ENCODE data around the gene COL18A1. TPM values are rescaled to one million over a fixed set of nuclear protein-coding genes. Genes with fewer than 3 reads are reported as not detected.

COL18A1 gene
- total and polyA plus RNA-seq, 9 of the 15 experiments (the other 6 are each of a cell fraction or from before 2014, with no cell fraction given), result 0.14 to 16.4 (median 2.0) TPM

DNA sequence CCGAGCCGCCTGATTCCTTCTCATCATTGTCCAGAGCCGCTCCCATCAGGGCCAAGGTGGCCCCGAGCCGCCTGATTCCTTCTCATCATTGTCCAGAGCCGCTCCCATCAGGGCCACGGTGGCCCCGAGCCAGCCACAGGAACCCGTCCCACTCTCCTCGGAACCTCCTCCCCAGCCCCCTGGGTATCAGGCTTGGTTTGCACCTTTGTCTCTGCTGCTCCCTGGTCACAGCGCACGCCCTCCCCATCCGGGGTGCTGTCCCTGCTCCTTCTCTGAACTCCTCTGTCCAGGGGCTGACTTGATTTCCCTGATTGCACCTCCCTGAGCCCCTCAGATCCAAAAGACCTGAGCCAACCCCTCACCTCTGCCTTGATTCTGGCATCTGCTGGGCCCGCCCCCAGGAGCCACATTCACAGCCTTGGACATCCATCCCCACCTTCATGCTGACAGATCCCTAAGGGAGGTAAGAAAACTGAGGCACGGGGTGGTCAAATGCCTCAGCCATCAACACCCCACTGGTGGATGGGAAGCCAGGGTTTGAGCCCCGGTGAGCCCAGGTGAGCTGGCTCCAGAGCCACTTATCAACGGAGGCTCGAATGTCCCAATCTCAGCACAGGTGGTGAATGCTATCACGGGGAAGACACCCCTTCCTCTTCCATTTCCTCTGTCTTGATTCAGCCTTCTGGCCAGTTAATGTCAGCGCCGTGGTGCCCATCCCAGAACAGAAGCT, 25.6 kb upstream of the COL18A1 start (continued):
- no peak for TF ChIP-seq KLF13 (tag; IDR thresholded peaks at IDR 0.05; ENCODE audit: borderline replicate concordance, low read depth)

DNA sequence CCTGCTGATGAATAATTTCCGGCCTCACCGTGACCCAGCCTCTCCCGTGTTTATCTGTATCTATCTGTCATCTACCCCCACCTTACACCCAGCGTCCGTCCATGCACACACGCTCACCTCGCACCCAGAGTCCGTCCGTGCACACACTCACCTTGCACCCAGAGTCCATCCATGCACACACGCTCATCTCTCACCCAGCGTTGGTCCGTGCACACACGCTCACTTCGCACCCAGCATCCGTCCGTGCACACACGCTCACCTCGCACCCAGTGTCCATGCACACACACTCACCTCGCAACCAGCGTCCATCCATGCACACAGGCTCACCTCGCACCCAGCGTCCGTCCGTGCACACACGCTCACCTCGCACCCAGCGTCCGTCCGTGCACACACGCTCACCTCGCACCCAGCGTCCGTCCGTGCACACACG, 25.0 kb upstream of the COL18A1 start:
- H3K27ac ChIP-seq (ENCODE audit: extremely low read depth, low read depth, low read length), result no peak overlapping the region
- H3K4me1 ChIP-seq (replicated peaks in 1 of 2; ENCODE audit: control insufficient read depth in 2 of 2, insufficient read depth in 2 of 2, low read length in 2 of 2), result peaks cover 6 to 51% of the 10 kb centered on the region in 2 experiments; a peak in 4 of 5 replicates
- ChIA-PET POLR2A (no interaction called here), CTCF (ENCODE audit: low intra/inter-chr PET ratio) (no interaction called here)
- no peak overlapping the region; a peak in 1 of 4 replicates for H3K9ac ChIP-seq (ENCODE audit: insufficient read depth in 1 of 2, low read depth in 2 of 2, low read length in 2 of 2)
- DNase-seq (ENCODE audit: extremely low read depth in 1 of 4, low spot score in 3 of 4) (no peak), FAIRE-seq (no peak), ATAC-seq (no peak)
- no peaks in the 10 kb centered on the region for H3K36me3 ChIP-seq (ENCODE audit: control insufficient read depth, insufficient read depth, low read length)
- in situ Hi-C loops (cut with MboI) (no loop called here), intact Hi-C loops (cut with micrococcal nuclease) (no loop called here)
- H3K27me3 ChIP-seq (ENCODE audit: control insufficient read depth in 2 of 2, insufficient read depth in 2 of 2, low read length in 2 of 2), result peaks cover 30 to 71% of the 10 kb centered on the region in 2 experiments; a peak in 4 of 5 replicates
- H3K9me3 ChIP-seq (replicated peaks; ENCODE audit: control insufficient read depth, insufficient read depth, low read depth, low read length), result peaks cover 5% of the 10 kb centered on the region; the same call in 1 of the 2 replicates
- H3K4me2 ChIP-seq (ENCODE audit: insufficient read depth, low read length), result no peak overlapping the region
- H3K79me2 ChIP-seq (ENCODE audit: control insufficient read depth, insufficient read depth, low read length), result no peaks in the 10 kb centered on the region
- no peak overlapping the region for H2AFZ ChIP-seq (ENCODE audit: low read depth, low read length)
- WGBS (ENCODE audit: insufficient coverage, low coverage, missing lambda C conversion rate), result 55% methylated on average over 23 of the region's 35 CpGs
- BruUV-seq (replicated peaks), result no TSS peak
- H4K20me1 ChIP-seq (replicated peaks; ENCODE audit: control insufficient read depth, insufficient read depth, low read length), result peaks cover 5% of the 10 kb centered on the region
- no peak overlapping the region for H3K4me3 ChIP-seq
- TF ChIP-seq XRCC3 (IDR thresholded peaks at IDR 0.05) (no peak), ETS2 (tag; IDR thresholded peaks at IDR 0.05; ENCODE audit: borderline replicate concordance, poor library complexity, severe bottlenecking) (no peak), ZNF644 (tag; IDR thresholded peaks at IDR 0.05; ENCODE audit: low read depth) (no peak)
- H3K9me1 ChIP-seq (ENCODE audit: control insufficient read depth, insufficient read depth, low read length), result no peaks in the 10 kb centered on the region
